Ectodermal cell (in vitro differentiated cells): ENCODE measurements around the gene ZNRF4.

ENCODE experiments used
- H3K27ac ChIP-seq: 2 replicates; pipeline ENCODE4 v1.7.0; 2013; ENCODE audit warnings: mild to moderate bottlenecking, low read depth, low read length; ENCODE audit not compliant: insufficient read depth, poor library complexity, severe bottlenecking
- H3K27me3 ChIP-seq: 2 replicates; pipeline ENCODE4 v1.7.0; 2013; ENCODE audit warnings: mild to moderate bottlenecking, low read length; ENCODE audit not compliant: insufficient read depth, control insufficient read depth, poor library complexity, severe bottlenecking
- H3K36me3 ChIP-seq: one replicate; pipeline ENCODE4 v1.7.0; 2013; ENCODE audit warnings: low read length; ENCODE audit not compliant: control insufficient read depth, insufficient read depth
- H3K4me1 ChIP-seq: one replicate; pipeline ENCODE4 v1.7.0; 2013; ENCODE audit warnings: low read length; ENCODE audit not compliant: control insufficient read depth, insufficient read depth
- H3K4me3 ChIP-seq: 2 replicates; pipeline ENCODE4 v1.7.0; 2013; ENCODE audit warnings: low read depth, low read length, control low read depth; ENCODE audit not compliant: insufficient read depth
- H3K9me3 ChIP-seq: 2 replicates; pipeline ENCODE4 v1.7.0; 2013; ENCODE audit warnings: mild to moderate bottlenecking, low read length, moderate library complexity; ENCODE audit not compliant: control insufficient read depth
- WGBS, 2 experiments: methylation state at CpG; one replicate each; pipeline ENCODE4 v1.1.7; 2013; ENCODE audit warnings: missing lambda C conversion rate in 2 of 2; 5-methylcytosine and 5-hydroxymethylcytosine counted together

ZNRF4 gene

DNA sequence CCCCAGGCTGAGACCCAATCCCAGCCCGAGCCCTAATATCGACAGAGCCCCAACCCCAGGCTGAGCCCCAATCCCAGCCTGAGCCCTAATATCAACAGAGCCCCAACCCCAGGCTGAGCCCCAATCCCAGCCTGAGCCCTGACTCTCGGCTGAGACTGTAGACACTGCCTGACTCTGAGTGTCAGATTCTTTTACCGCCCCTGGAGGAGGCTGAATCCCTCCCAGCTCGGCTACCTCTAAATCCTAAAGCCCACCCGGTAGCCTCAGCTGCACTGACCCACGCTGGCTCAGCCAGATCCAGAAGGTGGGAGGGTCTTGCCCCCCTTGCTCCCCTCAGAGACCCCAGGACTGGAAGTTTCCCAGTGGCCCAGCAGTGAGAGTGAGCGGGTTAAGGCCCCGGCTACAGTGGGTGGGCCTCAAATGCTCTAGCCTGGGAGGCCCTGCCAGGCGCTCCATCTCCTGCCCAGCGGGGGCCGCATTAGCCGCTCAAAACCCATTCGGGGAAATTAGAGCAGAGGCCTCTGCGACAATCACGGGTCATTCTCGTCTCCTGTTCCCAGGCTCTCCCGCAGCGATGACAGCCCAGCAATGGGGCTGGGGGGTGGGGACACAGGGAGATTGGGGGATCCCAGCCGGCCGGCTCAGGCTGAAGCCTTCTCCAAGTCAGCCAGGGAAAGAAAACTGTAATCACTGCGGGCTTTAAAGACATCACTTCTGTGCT, 43.8 kb downstream of the ZNRF4 start:
- WGBS, 2 experiments: 4 to 8% methylated on average over 22 of the region's 22 CpGs
- Histone ChIP-seq H3K4me1 (peaks cover 15% of the 10 kb centered on the region), H3K4me3 (no peak overlapping the region), H3K9me3 (peaks cover 6% of the 10 kb centered on the region), H3K27ac (peak overlapping the region; percentile 88), H3K27me3 (peaks cover 6% of the 10 kb centered on the region), H3K36me3 (no peaks in the 10 kb centered on the region)

DNA sequence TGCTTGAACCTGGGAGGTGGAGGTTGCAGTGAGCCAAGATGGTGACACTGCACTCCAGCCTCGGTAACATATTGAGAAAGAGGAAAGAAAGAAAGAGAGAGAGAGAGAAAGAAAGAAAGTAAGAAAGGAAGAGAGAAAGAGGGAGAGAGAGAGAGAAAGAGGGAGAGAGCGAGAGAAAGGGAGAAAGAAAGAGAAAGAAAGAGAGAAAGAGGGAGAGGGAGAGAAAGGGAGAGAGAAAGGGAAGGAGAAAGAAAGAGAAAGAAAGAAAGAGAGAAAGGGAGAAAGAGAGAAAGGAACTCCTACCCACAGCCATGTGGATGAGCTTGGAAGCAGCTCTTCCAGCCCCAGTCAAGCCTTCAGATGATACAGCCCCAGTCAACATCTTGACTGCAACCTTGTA, 46.7 kb downstream of the ZNRF4 start:
- H3K27me3 ChIP-seq: peaks cover 6% of the 10 kb centered on the region
- H3K9me3 ChIP-seq: peaks cover 6% of the 10 kb centered on the region
- no peak overlapping the region for H3K27ac ChIP-seq
- H3K4me3 ChIP-seq: no peak overlapping the region
- peaks cover 11% of the 10 kb centered on the region for H3K4me1 ChIP-seq
- WGBS, 2 experiments: 91 to 93% methylated on average over 2 of the region's 2 CpGs
- H3K36me3 ChIP-seq: no peaks in the 10 kb centered on the region

DNA sequence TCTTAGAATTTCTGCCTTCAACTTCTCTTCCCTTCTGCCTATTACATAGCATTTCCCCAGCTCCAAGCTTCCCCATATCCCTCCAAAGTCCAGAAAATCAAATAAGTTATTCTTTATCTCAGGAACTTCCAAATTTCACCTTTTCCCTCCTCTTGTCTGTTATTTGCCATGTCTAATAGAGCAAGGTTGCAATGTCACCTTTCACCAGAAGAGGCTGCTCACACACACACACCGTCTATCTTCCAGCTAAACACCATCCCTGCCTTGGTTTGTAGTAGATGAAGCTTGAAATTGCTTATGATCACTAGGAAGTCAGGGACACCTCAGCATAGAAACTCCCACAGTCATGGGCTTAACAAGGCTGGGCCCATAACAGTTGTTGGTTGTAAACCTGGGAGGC, 48.4 kb downstream of the ZNRF4 start:
- Histone ChIP-seq H3K4me1 (peaks cover 3% of the 10 kb centered on the region), H3K9me3 (peaks cover 6% of the 10 kb centered on the region), H3K4me3 (no peak overlapping the region), H3K27ac (no peak overlapping the region), H3K36me3 (no peaks in the 10 kb centered on the region), H3K27me3 (no peaks in the 10 kb centered on the region)
- no CpG with 5 or more reads among the region's 1 CpG for WGBS, 2 experiments

DNA sequence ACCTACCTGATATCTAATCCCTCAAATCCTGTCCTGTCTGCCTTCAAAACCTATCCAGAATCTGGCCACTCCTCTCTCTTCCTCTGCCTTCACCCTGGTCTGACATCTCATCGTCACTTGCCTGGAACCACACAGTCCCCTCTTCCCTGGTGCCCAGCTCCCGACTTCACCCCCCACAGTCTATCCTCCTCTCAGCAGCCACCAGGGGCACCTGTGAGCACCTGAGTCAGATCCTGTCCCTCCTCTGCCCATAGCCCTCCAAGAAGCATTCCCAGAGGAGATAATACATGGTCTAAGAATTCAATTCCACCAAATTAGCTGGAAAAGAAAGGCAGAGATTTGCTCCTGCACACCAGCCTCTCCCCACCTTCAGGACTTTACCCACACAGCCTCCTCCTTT, 48.9 kb downstream of the ZNRF4 start:
- Histone ChIP-seq H3K27ac (no peak overlapping the region), H3K36me3 (no peaks in the 10 kb centered on the region), H3K4me1 (peaks cover under 1% of the 10 kb centered on the region), H3K9me3 (peaks cover 6% of the 10 kb centered on the region), H3K27me3 (no peaks in the 10 kb centered on the region), H3K4me3 (no peak overlapping the region)
- 68 to 71% methylated on average over 2 of the region's 2 CpGs for WGBS, 2 experiments
